ENCODE results near the gene BTNL8. TPM values are rescaled to one million over a fixed set of nuclear protein-coding genes. Genes with fewer than 3 reads are reported as not detected.

The BTNL8 gene
- total RNA-seq, 2 experiments from 2014 or later: not detected

DNA sequence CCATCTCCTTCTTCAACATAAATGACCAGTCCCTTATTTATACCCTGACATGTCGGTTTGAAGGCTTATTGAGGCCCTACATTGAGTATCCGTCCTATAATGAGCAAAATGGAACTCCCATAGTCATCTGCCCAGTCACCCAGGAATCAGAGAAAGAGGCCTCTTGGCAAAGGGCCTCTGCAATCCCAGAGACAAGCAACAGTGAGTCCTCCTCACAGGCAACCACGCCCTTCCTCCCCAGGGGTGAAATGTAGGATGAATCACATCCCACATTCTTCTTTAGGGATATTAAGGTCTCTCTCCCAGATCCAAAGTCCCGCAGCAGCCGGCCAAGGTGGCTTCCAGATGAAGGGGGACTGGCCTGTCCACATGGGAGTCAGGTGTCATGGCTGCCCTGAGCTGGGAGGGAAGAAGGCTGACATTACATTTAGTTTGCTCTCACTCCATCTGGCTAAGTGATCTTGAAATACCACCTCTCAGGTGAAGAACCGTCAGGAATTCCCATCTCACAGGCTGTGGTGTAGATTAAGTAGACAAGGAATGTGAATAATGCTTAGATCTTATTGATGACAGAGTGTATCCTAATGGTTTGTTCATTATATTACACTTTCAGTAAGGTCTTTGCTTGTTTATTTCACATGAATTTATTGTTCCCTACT lies 51.5 kb downstream of the BTNL8 start:
- no peaks in the 10 kb centered on the region for H3K36me3 ChIP-seq (ENCODE audit: insufficient read depth, low read length)
- Mint-ChIP-seq H3K27ac (no peak overlapping the region), H3K9me3 (no peaks in the 10 kb centered on the region), H3K27me3 (no peaks in the 10 kb centered on the region), H3K4me3 (no peak overlapping the region), H3K4me1 (ENCODE audit: low read depth) (no peaks in the 10 kb centered on the region), H3K36me3 (ENCODE audit: low read depth) (no peaks in the 10 kb centered on the region)
- ATAC-seq (ENCODE audit: poor library complexity) (no peak), DNase-seq (no peak)
- ChIA-PET POLR2A (no interaction called here), CTCF (no interaction called here)
- no peaks in the 10 kb centered on the region for H3K9me3 ChIP-seq (ENCODE audit: control insufficient read depth in 1 of 2, insufficient read depth in 1 of 2, low read length in 2 of 2)
- no peak for TF ChIP-seq CTCF (IDR thresholded peaks at IDR 0.05)
- no peaks in the 10 kb centered on the region for H3K27me3 ChIP-seq (ENCODE audit: control insufficient read depth in 1 of 2, insufficient read depth in 2 of 2, low read length in 2 of 2)
- no peak overlapping the region for H3K4me3 ChIP-seq (ENCODE audit: low read length)
- no peaks in the 10 kb centered on the region for H3K4me1 ChIP-seq (ENCODE audit: insufficient read depth, low read length)
- no peak overlapping the region for H3K27ac ChIP-seq (ENCODE audit: low read depth in 1 of 2, low read length in 2 of 2)
- intact Hi-C loops (cut with DNase I, micrococcal nuclease): no loop called here

GRCh38 chr5:180959661-180960060 lies 60.7 kb downstream of the BTNL8 start:
- Mint-ChIP-seq H3K4me3 (no peak overlapping the region), H3K4me1 (ENCODE audit: low read depth) (peaks cover 17% of the 10 kb centered on the region), H3K36me3 (ENCODE audit: low read depth) (no peaks in the 10 kb centered on the region), H3K27me3 (peaks cover 18% of the 10 kb centered on the region), H3K27ac (no peak overlapping the region), H3K9me3 (no peaks in the 10 kb centered on the region)
- Histone ChIP-seq H3K27ac (ENCODE audit: low read depth in 1 of 2, low read length in 2 of 2) (no peak overlapping the region), H3K9me3 (ENCODE audit: control insufficient read depth in 1 of 2, insufficient read depth in 1 of 2, low read length in 2 of 2) (peaks cover 0 to 14% of the 10 kb centered on the region in 2 experiments), H3K4me3 (ENCODE audit: low read length) (no peak overlapping the region), H3K36me3 (ENCODE audit: insufficient read depth, low read length) (no peaks in the 10 kb centered on the region), H3K4me1 (ENCODE audit: insufficient read depth, low read length) (peaks cover 7% of the 10 kb centered on the region), H3K27me3 (ENCODE audit: control insufficient read depth in 1 of 2, insufficient read depth in 2 of 2, low read length in 2 of 2) (peaks cover 0 to 6% of the 10 kb centered on the region in 2 experiments)
- no peak for ATAC-seq (ENCODE audit: poor library complexity)
- no peak for DNase-seq
- intact Hi-C loops (cut with DNase I, micrococcal nuclease): no loop called here
- POLR2A ChIA-PET: no interaction called here
- TF ChIP-seq CTCF (IDR thresholded peaks at IDR 0.05): no peak
- CTCF ChIA-PET: interaction anchor here (0.6 kb wide), 1 partner anchor 297 kb away, joined by 3 read pairs; no protein-coding TSS in a partner anchor

DNA sequence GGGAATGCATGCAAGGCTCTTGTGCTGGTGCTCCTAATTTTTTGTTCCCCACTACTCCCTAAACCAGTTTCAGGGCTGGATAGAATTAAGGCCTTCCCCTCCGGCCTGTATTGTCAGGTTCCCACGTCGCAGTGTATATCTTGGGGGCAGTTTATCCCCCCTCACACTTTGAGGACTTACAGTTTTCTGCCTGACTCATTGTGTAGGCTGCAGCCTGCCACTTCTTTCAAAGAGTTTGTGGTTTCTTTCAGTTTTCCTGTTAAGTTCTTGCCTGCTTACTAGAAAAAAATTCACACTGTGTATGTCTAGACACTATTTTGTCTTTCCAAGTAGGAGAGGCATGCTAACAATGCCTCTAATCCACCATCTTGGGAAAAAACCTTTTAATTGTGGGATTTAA lies 61.2 kb downstream of the BTNL8 start:
- no peak for TF ChIP-seq CTCF (IDR thresholded peaks at IDR 0.05)
- Histone ChIP-seq H3K9me3 (ENCODE audit: control insufficient read depth in 1 of 2, insufficient read depth in 1 of 2, low read length in 2 of 2) (peaks cover 0 to 14% of the 10 kb centered on the region in 2 experiments), H3K36me3 (ENCODE audit: insufficient read depth, low read length) (no peaks in the 10 kb centered on the region), H3K27me3 (ENCODE audit: control insufficient read depth in 1 of 2, insufficient read depth in 2 of 2, low read length in 2 of 2) (peaks cover 0 to 6% of the 10 kb centered on the region in 2 experiments), H3K4me1 (ENCODE audit: insufficient read depth, low read length) (peaks cover 7% of the 10 kb centered on the region), H3K4me3 (ENCODE audit: low read length) (no peak overlapping the region), H3K27ac (ENCODE audit: low read depth in 1 of 2, low read length in 2 of 2) (no peak overlapping the region)
- ChIA-PET POLR2A (no interaction called here), CTCF (no interaction called here)
- Mint-ChIP-seq H3K4me1 (ENCODE audit: low read depth) (peaks cover 17% of the 10 kb centered on the region), H3K27ac (no peak overlapping the region), H3K27me3 (peaks cover 18% of the 10 kb centered on the region), H3K36me3 (ENCODE audit: low read depth) (no peaks in the 10 kb centered on the region), H3K4me3 (no peak overlapping the region), H3K9me3 (no peaks in the 10 kb centered on the region)
- no peak for ATAC-seq (ENCODE audit: poor library complexity)
- intact Hi-C loops (cut with DNase I, micrococcal nuclease): no loop called here
- no peak for DNase-seq
